A673 (cell line): ENCODE measurements around the gene FAM9C. TPM values are rescaled to one million over a fixed set of nuclear protein-coding genes. Genes with fewer than 3 reads are reported as not detected.
A peak's percentile ranks its signal among the peaks of the same experiment; 100 is the strongest.

Experiments used
- BruUV-seq: library from RNA; stranded (reverse); fragments of 400-500 nt; replicated peaks from 2 replicates; lab custom pipeline; 2021; lab: Mats Ljungman, UMichigan
- CTCF ChIA-PET: fragments of 300-600 bp; sonication (Branson Sonifier 250); formaldehyde crosslinking; loops from one replicate; lab custom pipeline; 2022; ENCODE audit warnings: antibody characterized with exemption; lab: Charles Lee
- POLR2A ChIA-PET: fragments of 300-600 bp; sonication (Branson Sonifier 250); formaldehyde crosslinking; loops from one replicate; lab custom pipeline; 2022; ENCODE audit warnings: antibody characterized with exemption; ENCODE audit not compliant: low non-redundant PET; lab: Charles Lee
- DNase-seq: peaks from one replicate; pipeline ENCODE4 v3.0.0-alpha.2; 2015; ENCODE audit warnings: low spot score
- H3K27ac ChIP-seq: fragments of 200-600 bp; sonication (generic); 2 replicates; pipeline ENCODE4 v1.5.1; 2016; ENCODE audit warnings: mixed run types, low read depth, mild to moderate bottlenecking, mixed read lengths, antibody characterized with exemption, low read length; ENCODE audit not compliant: poor library complexity, severe bottlenecking
- H3K27me3 ChIP-seq: fragments of 200-600 bp; sonication (generic); replicated peaks from 2 replicates; pipeline ENCODE4 v1.6.1; 2017; ENCODE audit warnings: mixed run types, low read depth, mild to moderate bottlenecking, mixed read lengths, antibody characterized with exemption, low read length; ENCODE audit not compliant: insufficient read depth, poor library complexity
- H3K36me3 ChIP-seq: fragments of 200-600 bp; sonication (generic); 2 replicates; pipeline ENCODE4 v1.6.1; 2016; ENCODE audit warnings: mixed run types, mild to moderate bottlenecking, mixed read lengths, antibody characterized with exemption, low read length; ENCODE audit not compliant: insufficient read depth, poor library complexity, severe bottlenecking
- H3K4me1 ChIP-seq: fragments of 200-600 bp; sonication (generic); 2 replicates; pipeline ENCODE4 v1.6.1; 2017; ENCODE audit warnings: mixed run types, mild to moderate bottlenecking, mixed read lengths, antibody characterized with exemption, low read length; ENCODE audit not compliant: insufficient read depth, poor library complexity, severe bottlenecking
- H3K4me3 ChIP-seq: fragments of 200-600 bp; sonication (generic); 2 replicates; pipeline ENCODE4 v1.5.1; 2016; ENCODE audit warnings: low read depth, mixed run types, mild to moderate bottlenecking, mixed read lengths, low read length; ENCODE audit not compliant: poor library complexity, severe bottlenecking
- H3K9me3 ChIP-seq: fragments of 200-600 bp; sonication (generic); 2 replicates; pipeline ENCODE4 v1.6.1; 2016; ENCODE audit warnings: mixed run types, low read depth, mild to moderate bottlenecking, mixed read lengths, antibody characterized with exemption, low read length; ENCODE audit not compliant: poor library complexity, severe bottlenecking
- CTCF ChIP-seq: fragments of 300-800, 200-600 bp; sonication (generic); conservative IDR thresholded peaks from 2 replicates; pipeline ENCODE4 v1.5.1; 2017; ENCODE audit warnings: low read depth, mild to moderate bottlenecking, antibody characterized with exemption, low read length, moderate library complexity, mixed read lengths
- EZH2 ChIP-seq: fragments of 200-600 bp; sonication (generic); IDR thresholded peaks from 2 replicates; pipeline ENCODE4 v1.6.1; 2017; ENCODE audit warnings: borderline replicate concordance, low read depth, mild to moderate bottlenecking, mixed read lengths, antibody characterized with exemption, low read length; ENCODE audit not compliant: poor library complexity, severe bottlenecking
- intact Hi-C: fragments of 100-400 bp; cut with micrococcal nuclease; formaldehyde crosslinking; loops from one replicate; pipeline ENCODE4 v1.10.0; 2022; ENCODE audit not compliant: unreplicated experiment
- total RNA-seq: library from RNA; stranded (reverse); gene quantifications from 2 replicates; pipeline ENCODE4 v1.2.3, GENCODE V29; 2021

FAM9C gene
- total RNA-seq, 1 experiment from 2014 or later, result not detected

- ChIA-PET POLR2A (no interaction called here), CTCF (no interaction called here)
- TF ChIP-seq EZH2 (no peak), CTCF (no peak)
- no peak for DNase-seq
- Histone ChIP-seq H3K4me1 (peaks cover 18% of the 10 kb centered on the region), H3K9me3 (no peaks in the 10 kb centered on the region), H3K4me3 (no peak overlapping the region), H3K27ac (no peak overlapping the region), H3K36me3 (no peaks in the 10 kb centered on the region), H3K27me3 (peaks cover 3% of the 10 kb centered on the region)
- no TSS peak for BruUV-seq
- intact Hi-C loops, result no loop called here
These were observed 11.2 kb downstream of the FAM9C start for GRCh38 chrX:13033193-13033592.

- no TSS peak for BruUV-seq
- intact Hi-C loops, result no loop called here
- peak; percentile 50 for DNase-seq
- no peak overlapping the region for H3K4me3 ChIP-seq
- H3K4me1 ChIP-seq, result peaks cover 18% of the 10 kb centered on the region
- no peaks in the 10 kb centered on the region for H3K36me3 ChIP-seq
- H3K27ac ChIP-seq, result no peak overlapping the region
- H3K27me3 ChIP-seq, result peaks cover 3% of the 10 kb centered on the region
- H3K9me3 ChIP-seq, result no peaks in the 10 kb centered on the region
- TF ChIP-seq EZH2 (no peak), CTCF (no peak)
- ChIA-PET CTCF (no interaction called here), POLR2A (no interaction called here)
These were observed 14.3 kb downstream of the FAM9C start for GRCh38 chrX:13029887-13030771.

- no peak for DNase-seq
- Histone ChIP-seq H3K27ac (no peak overlapping the region), H3K36me3 (no peaks in the 10 kb centered on the region), H3K27me3 (peaks cover 3% of the 10 kb centered on the region), H3K4me1 (peaks cover 18% of the 10 kb centered on the region), H3K9me3 (no peaks in the 10 kb centered on the region), H3K4me3 (no peak overlapping the region)
- TF ChIP-seq CTCF (no peak), EZH2 (no peak)
- ChIA-PET CTCF (no interaction called here), POLR2A (no interaction called here)
- intact Hi-C loops, result no loop called here
- BruUV-seq, result no TSS peak
These were observed 14.9 kb downstream of the FAM9C start for GRCh38 chrX:13029637-13029886.
